ENCODE results near the gene PLXNA4.

DNA sequence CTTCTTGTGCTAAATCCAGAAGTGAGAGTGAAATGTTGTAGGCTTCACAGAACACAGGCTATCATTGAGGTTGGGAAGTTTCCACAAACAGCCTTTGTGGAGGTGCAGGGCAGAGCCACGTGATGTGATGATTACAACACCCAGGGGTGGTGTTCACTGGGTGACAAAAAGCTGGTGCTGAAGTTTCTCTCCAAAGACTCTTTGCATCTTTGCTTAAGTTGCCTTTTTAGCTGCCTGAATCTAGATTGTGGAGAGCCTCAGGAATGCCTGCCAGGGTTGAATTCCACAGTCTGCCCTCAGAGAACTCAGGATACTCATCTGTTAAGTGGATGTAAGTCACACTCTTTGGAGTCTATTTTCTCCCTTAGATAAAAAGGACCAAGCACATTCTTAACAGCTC, 56.3 kb downstream of the PLXNA4 start:
- TF ChIP-seq, protein P1, sequence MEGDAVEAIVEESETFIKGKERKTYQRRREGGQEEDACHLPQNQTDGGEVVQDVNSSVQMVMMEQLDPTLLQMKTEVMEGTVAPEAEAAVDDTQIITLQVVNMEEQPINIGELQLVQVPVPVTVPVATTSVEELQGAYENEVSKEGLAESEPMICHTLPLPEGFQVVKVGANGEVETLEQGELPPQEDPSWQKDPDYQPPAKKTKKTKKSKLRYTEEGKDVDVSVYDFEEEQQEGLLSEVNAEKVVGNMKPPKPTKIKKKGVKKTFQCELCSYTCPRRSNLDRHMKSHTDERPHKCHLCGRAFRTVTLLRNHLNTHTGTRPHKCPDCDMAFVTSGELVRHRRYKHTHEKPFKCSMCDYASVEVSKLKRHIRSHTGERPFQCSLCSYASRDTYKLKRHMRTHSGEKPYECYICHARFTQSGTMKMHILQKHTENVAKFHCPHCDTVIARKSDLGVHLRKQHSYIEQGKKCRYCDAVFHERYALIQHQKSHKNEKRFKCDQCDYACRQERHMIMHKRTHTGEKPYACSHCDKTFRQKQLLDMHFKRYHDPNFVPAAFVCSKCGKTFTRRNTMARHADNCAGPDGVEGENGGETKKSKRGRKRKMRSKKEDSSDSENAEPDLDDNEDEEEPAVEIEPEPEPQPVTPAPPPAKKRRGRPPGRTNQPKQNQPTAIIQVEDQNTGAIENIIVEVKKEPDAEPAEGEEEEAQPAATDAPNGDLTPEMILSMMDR (optimal IDR thresholded peaks at IDR 0.05 in 1 of 3, IDR thresholded peaks at IDR 0.05 in 1 of 3, conservative IDR thresholded peaks at IDR 0.05 in 1 of 3; ENCODE audit: extremely low read depth in 1 of 3, insufficient read depth in 2 of 3, low read length in 3 of 3) = no peak
- no peak for TF ChIP-seq EZH2 (IDR thresholded peaks at IDR 0.05; ENCODE audit: low read length)

Measured in keratinocyte (primary cell).